Bronchial epithelial cell (primary cell): ENCODE results near the gene CAMK2A. TPM values are rescaled to one million over a fixed set of nuclear protein-coding genes. Genes with fewer than 3 reads are reported as not detected.

Experiments
- DNase-seq: peaks from one replicate; pipeline ENCODE4 v3.0.0-alpha.2; 2010; ENCODE audit warnings: low read depth
- FAIRE-seq: peaks from 2 replicates; lab custom pipeline; 2011; peaks lifted over from hg19 to GRCh38; lab: Jason Lieb, UNC
- H3K27me3 ChIP-seq: 2 replicates; pipeline ENCODE4 v1.5.1; 2011; ENCODE audit warnings: low read length; ENCODE audit not compliant: control insufficient read depth, insufficient read depth
- H3K36me3 ChIP-seq: 2 replicates; pipeline ENCODE4 v1.5.1; 2011; ENCODE audit warnings: low read length; ENCODE audit not compliant: control insufficient read depth, insufficient read depth
- H3K4me3 ChIP-seq: 2 replicates; pipeline ENCODE4 v1.5.1; 2011; ENCODE audit warnings: mild to moderate bottlenecking, low read depth, low read length, control low read depth
- total RNA-seq: library from RNA; depleted of rRNA; stranded (reverse); fragments of >200 nt; gene quantifications from 2 replicates; pipeline ENCODE4 v1.2.1, GENCODE V29; 2014
- TF ChIP-seq, protein P1 (sequence below): IDR thresholded peaks from 2 replicates; pipeline ENCODE4 v1.5.1; 2011; ENCODE audit warnings: mild to moderate bottlenecking, moderate library complexity, low read length, control low read depth, inconsistent platforms; ENCODE audit not compliant: insufficient read depth, severe bottlenecking

The CAMK2A gene
- under 0.01 TPM in 1 of 2 replicates, not detected in the other for total RNA-seq

DNA sequence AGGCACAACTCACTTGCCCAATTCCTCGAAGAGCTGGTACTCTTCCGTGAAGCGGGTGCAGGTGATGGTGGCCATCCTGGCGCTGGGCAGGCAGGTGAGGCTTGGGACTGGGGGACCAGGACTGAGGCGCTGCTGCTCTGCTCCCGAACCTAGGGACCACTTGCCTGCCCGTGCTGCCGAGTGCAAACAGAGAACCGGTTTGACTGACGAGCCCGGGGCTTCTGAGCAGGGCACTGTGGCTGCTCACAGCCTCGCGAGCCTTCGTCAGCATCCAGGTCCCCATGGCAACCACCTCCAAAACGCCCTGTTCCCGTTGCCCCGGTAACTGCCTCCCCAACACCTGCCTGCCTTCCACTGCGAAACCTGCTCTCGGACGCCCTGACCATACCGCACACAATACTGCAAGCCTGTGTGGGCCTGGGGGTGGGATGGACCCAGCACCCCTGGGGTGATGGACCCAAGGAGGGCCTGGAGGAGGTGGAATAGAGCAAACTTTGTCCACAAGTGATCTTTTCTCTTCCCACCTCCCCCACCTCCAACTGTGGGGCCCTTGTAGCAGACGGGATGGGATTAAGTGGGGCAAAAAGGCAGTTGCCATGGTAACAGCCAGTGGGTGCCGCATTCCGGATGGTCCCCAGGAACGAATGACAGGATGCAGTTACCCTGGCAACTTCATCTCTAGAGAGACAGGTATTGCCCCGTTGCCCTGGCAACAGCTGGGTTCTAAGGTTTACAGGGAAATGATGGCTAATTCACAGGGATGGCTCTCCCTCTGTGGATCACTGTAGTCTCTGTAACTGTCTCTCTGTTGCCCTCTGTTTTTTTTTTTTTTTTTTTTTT is at the start of gene CAMK2A:
Gene CAMK2A, minus strand, starts transcription at position 223 of the 840 bp plus-strand sequence. Its CDS starts 148 bp downstream, at position 75.
- FAIRE-seq = no peak
- no peak for DNase-seq
- no peak within 1 kb of the TSS for H3K4me3 ChIP-seq

GRCh38 chr5:150339165-150339564 is 49.6 kb upstream of the CAMK2A start:
- DNase-seq (no peak), FAIRE-seq (no peak)
- Histone ChIP-seq H3K36me3 (no peaks in the 10 kb centered on the region), H3K27me3 (no peaks in the 10 kb centered on the region), H3K4me3 (no peak overlapping the region)
- TF ChIP-seq, protein P1, sequence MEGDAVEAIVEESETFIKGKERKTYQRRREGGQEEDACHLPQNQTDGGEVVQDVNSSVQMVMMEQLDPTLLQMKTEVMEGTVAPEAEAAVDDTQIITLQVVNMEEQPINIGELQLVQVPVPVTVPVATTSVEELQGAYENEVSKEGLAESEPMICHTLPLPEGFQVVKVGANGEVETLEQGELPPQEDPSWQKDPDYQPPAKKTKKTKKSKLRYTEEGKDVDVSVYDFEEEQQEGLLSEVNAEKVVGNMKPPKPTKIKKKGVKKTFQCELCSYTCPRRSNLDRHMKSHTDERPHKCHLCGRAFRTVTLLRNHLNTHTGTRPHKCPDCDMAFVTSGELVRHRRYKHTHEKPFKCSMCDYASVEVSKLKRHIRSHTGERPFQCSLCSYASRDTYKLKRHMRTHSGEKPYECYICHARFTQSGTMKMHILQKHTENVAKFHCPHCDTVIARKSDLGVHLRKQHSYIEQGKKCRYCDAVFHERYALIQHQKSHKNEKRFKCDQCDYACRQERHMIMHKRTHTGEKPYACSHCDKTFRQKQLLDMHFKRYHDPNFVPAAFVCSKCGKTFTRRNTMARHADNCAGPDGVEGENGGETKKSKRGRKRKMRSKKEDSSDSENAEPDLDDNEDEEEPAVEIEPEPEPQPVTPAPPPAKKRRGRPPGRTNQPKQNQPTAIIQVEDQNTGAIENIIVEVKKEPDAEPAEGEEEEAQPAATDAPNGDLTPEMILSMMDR = no peak

More for the DNA sequence above, at the start of gene CAMK2A:
- TF ChIP-seq, protein P1 = no peak
- Histone ChIP-seq H3K27me3 (no peaks in the 10 kb centered on the region), H3K36me3 (no peaks in the 10 kb centered on the region)

GRCh38 chr5:150338546-150338945 is 49.0 kb upstream of the CAMK2A start:
- no peak overlapping the region for H3K4me3 ChIP-seq
- no peaks in the 10 kb centered on the region for H3K27me3 ChIP-seq
- DNase-seq = no peak
- TF ChIP-seq, protein P1 = no peak
- FAIRE-seq = no peak
- no peaks in the 10 kb centered on the region for H3K36me3 ChIP-seq

DNA sequence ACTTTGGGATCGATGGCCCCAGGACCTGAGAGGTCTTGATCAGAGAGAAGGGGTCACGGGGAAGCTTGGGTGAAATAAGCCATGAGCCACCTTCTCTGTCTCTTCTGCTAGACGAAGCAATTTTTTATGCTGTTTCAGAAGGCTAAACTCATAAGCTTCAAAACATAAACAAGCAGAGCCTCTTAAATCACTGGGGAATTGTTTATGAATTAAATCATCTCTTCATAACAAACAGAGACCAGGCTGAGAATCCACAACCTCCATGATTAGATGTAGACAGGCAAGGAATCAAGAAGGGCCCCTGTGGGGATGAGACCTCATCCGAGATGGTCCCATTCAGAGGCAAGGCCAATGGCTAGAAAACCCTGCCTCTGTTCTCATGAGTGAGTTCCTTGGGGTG is 46.2 kb upstream of the CAMK2A start:
- FAIRE-seq (no peak), DNase-seq (no peak)
- Histone ChIP-seq H3K4me3 (no peak overlapping the region), H3K36me3 (no peaks in the 10 kb centered on the region), H3K27me3 (no peaks in the 10 kb centered on the region)
- TF ChIP-seq, protein P1 = no peak

- Histone ChIP-seq H3K36me3 (no peaks in the 10 kb centered on the region), H3K4me3 (no peak overlapping the region), H3K27me3 (no peaks in the 10 kb centered on the region)
- TF ChIP-seq, protein P1 = no peak
- DNase-seq (no peak), FAIRE-seq (no peak)
Observed at GRCh38 chr5:150333400-150333799, 43.8 kb upstream of the CAMK2A start.
